Osteoblast (primary cell): Measurements from ENCODE around the gene LEP. TPM values are rescaled to one million over a fixed set of nuclear protein-coding genes. Genes with fewer than 3 reads are reported as not detected.
"Not testable (repeated sequence)": the region's sequence is repeated elsewhere in the genome, so short reads cannot be mapped to it uniquely, and the experiment has no call there.

ENCODE experiments used
- DNase-seq: peaks from one replicate; pipeline ENCODE4 v3.0.0; 2011; ENCODE audit warnings: low spot score, mixed read lengths; ENCODE audit not compliant: insufficient read length; ENCODE audit errors: missing footprints
- H2AFZ ChIP-seq: 2 replicates; pipeline ENCODE4 v1.6.0; 2011; ENCODE audit warnings: mild to moderate bottlenecking, low read length
- H3K27ac ChIP-seq: 2 replicates; pipeline ENCODE4 v1.5.1; 2011; ENCODE audit warnings: mild to moderate bottlenecking, low read depth, low read length, moderate library complexity
- H3K27me3 ChIP-seq: 2 replicates; pipeline ENCODE4 v1.6.0; 2012; ENCODE audit warnings: mild to moderate bottlenecking, control low read depth, inconsistent platforms, low read length, moderate library complexity; ENCODE audit not compliant: insufficient read depth
- H3K36me3 ChIP-seq: 2 replicates; pipeline ENCODE4 v1.5.1; 2011; ENCODE audit warnings: mild to moderate bottlenecking, low read length, control low read depth, moderate library complexity; ENCODE audit not compliant: insufficient read depth
- H3K4me1 ChIP-seq: 2 replicates; pipeline ENCODE4 v1.5.1; 2011; ENCODE audit warnings: mild to moderate bottlenecking, low read length, control low read depth, moderate library complexity; ENCODE audit not compliant: insufficient read depth
- H3K4me2 ChIP-seq: 2 replicates; pipeline ENCODE4 v1.6.0; 2011; ENCODE audit warnings: mild to moderate bottlenecking, low read length; ENCODE audit not compliant: insufficient read depth
- H3K4me3 ChIP-seq: fragments of 200-600 bp; sonication (generic); 3 replicates; pipeline ENCODE4 v1.5.1; 2012; ENCODE audit warnings: mild to moderate bottlenecking, low read length, inconsistent platforms; ENCODE audit not compliant: insufficient read depth
- H3K79me2 ChIP-seq: 2 replicates; pipeline ENCODE4 v1.6.0; 2012; ENCODE audit warnings: mild to moderate bottlenecking, low read length, control low read depth, inconsistent platforms; ENCODE audit not compliant: insufficient read depth
- H3K9me3 ChIP-seq: 2 replicates; pipeline ENCODE4 v1.5.1; 2011; ENCODE audit warnings: low read depth, low read length, control low read depth
- H4K20me1 ChIP-seq: 2 replicates; pipeline ENCODE4 v1.6.0; 2012; ENCODE audit warnings: mild to moderate bottlenecking, low read length, control low read depth; ENCODE audit not compliant: insufficient read depth
- CTCF ChIP-seq: IDR thresholded peaks from 2 replicates; pipeline ENCODE4 v1.5.1; 2011; ENCODE audit warnings: mild to moderate bottlenecking, low read depth, low read length, moderate library complexity; ENCODE audit errors: extremely low read depth
- total RNA-seq: library from RNA; depleted of rRNA; stranded (reverse); fragments of >200 nt; gene quantifications from 2 replicates; pipeline ENCODE4 v1.2.3, GENCODE V29; 2012

LEP gene
- total RNA-seq, 1 donor: 0.36 TPM

- Histone ChIP-seq H3K79me2 (no peaks in the 10 kb centered on the region), H2AFZ (no peak overlapping the region), H3K27me3 (no peaks in the 10 kb centered on the region), H3K4me1 (no peaks in the 10 kb centered on the region), H3K4me3 (no peak overlapping the region), H3K4me2 (no peak overlapping the region), H3K36me3 (no peaks in the 10 kb centered on the region), H3K9me3 (no peaks in the 10 kb centered on the region), H4K20me1 (no peaks in the 10 kb centered on the region), H3K27ac (no peak overlapping the region)
- DNase-seq: no peak
- no peak for TF ChIP-seq CTCF
Measured at GRCh38 chr7:128278366-128278765, 37.3 kb downstream of the LEP start.

GRCh38 chr7:128279124-128279713 is 38.1 kb downstream of the LEP start:
- Histone ChIP-seq H3K4me1 (no peaks in the 10 kb centered on the region), H3K79me2 (no peaks in the 10 kb centered on the region), H3K4me3 (no peak overlapping the region), H3K36me3 (no peaks in the 10 kb centered on the region), H3K4me2 (no peak overlapping the region), H3K9me3 (no peaks in the 10 kb centered on the region), H3K27ac (no peak overlapping the region), H2AFZ (no peak overlapping the region), H3K27me3 (no peaks in the 10 kb centered on the region), H4K20me1 (no peaks in the 10 kb centered on the region)
- TF ChIP-seq CTCF: no peak
- DNase-seq: no peak

GRCh38 chr7:128280451-128280850 is 39.4 kb downstream of the LEP start:
- not testable (repeated sequence) for H4K20me1 ChIP-seq, H3K4me1 ChIP-seq, H3K4me2 ChIP-seq, H3K79me2 ChIP-seq, H3K27ac ChIP-seq, H3K27me3 ChIP-seq, DNase-seq, H3K36me3 ChIP-seq, H2AFZ ChIP-seq, H3K4me3 ChIP-seq, H3K9me3 ChIP-seq

- Histone ChIP-seq H3K4me2 (no peak overlapping the region), H3K36me3 (no peaks in the 10 kb centered on the region), H3K79me2 (no peaks in the 10 kb centered on the region), H3K4me3 (no peak overlapping the region), H3K27ac (no peak overlapping the region), H3K4me1 (no peaks in the 10 kb centered on the region), H4K20me1 (no peaks in the 10 kb centered on the region), H3K9me3 (no peaks in the 10 kb centered on the region), H3K27me3 (no peaks in the 10 kb centered on the region), H2AFZ (no peak overlapping the region)
- no peak for TF ChIP-seq CTCF
- DNase-seq: no peak
Measured at GRCh38 chr7:128281605-128282380, 40.7 kb downstream of the LEP start.
